Small intestine (tissue), 7 donors: ENCODE measurements around the gene CAV2. TPM values are rescaled to one million over a fixed set of nuclear protein-coding genes. Genes with fewer than 3 reads are reported as not detected.
"Not testable (repeated sequence)": the region's sequence is repeated elsewhere in the genome, so short reads cannot be mapped to it uniquely, and the experiment has no call there.

Experiments
- DNase-seq, 2 donors: peaks; one replicate each; pipeline versions ENCODE4 v3.0.0 to v3.0.0-alpha.2; 2013
- FAIRE-seq: peaks from 2 replicates; lab custom pipeline; 2012; peaks lifted over from hg19 to GRCh38; lab: Jason Lieb, UNC
- H3K27ac ChIP-seq, 3 donors: one replicate each; pipeline ENCODE4 v1.5.1; 2013; ENCODE audit warnings: low read length in 2 of 3, mild to moderate bottlenecking in 2 of 3, control low read depth in 1 of 3, inconsistent platforms in 1 of 3, low read depth in 1 of 3, moderate library complexity in 1 of 3
- H3K27me3 ChIP-seq, 3 donors: one replicate each; pipeline ENCODE4 v1.6.1; 2013; ENCODE audit warnings: low read length in 3 of 3, inconsistent platforms in 1 of 3; ENCODE audit not compliant: control insufficient read depth in 3 of 3, insufficient read depth in 3 of 3
- H3K36me3 ChIP-seq, 3 donors: one replicate each; pipeline ENCODE4 v1.6.1; 2013; ENCODE audit warnings: low read length in 3 of 3, inconsistent platforms in 1 of 3, low read depth in 1 of 3, mild to moderate bottlenecking in 1 of 3, moderate library complexity in 1 of 3; ENCODE audit not compliant: control insufficient read depth in 3 of 3, insufficient read depth in 2 of 3
- H3K4me1 ChIP-seq, 3 donors: one replicate each; pipeline ENCODE4 v1.6.1; 2013; ENCODE audit warnings: low read length in 2 of 3, inconsistent platforms in 1 of 3, low read depth in 1 of 3, mild to moderate bottlenecking in 1 of 3, moderate library complexity in 1 of 3; ENCODE audit not compliant: control insufficient read depth in 3 of 3, insufficient read depth in 2 of 3
- H3K4me3 ChIP-seq, 3 donors: one replicate each; pipeline ENCODE4 v1.5.1; 2013; ENCODE audit warnings: low read length in 3 of 3, control low read depth in 1 of 3, inconsistent platforms in 1 of 3, low read depth in 1 of 3, mild to moderate bottlenecking in 1 of 3, moderate library complexity in 1 of 3
- H3K9me3 ChIP-seq, 2 donors: one replicate each; pipeline ENCODE4 v1.6.1; 2013; ENCODE audit warnings: low read depth in 1 of 2, low read length in 1 of 2; ENCODE audit not compliant: control insufficient read depth in 2 of 2, insufficient read depth in 1 of 2
- WGBS, 3 donors: extraction: QIAGEN DNeasy Blood & Tissue Kit; methylation state at CpG; one replicate each; pipeline ENCODE4 v1.1.7; 2013; 5-methylcytosine and 5-hydroxymethylcytosine counted together
- polyA plus RNA-seq, 4 donors: library from polyadenylated mRNA; stranded (reverse) in 3 of 4; unstranded in 1 of 4; fragments of 200-250 nt in 3 of 4; fragments of 120-200 nt in 1 of 4; gene quantifications; one replicate each; pipeline versions ENCODE4 v1.2.1 to v1.2.3, GENCODE V29; 2013
- donor health status: healthy with polysubstance abuse.
- donor health status: control.
- donor health status: control.
- donor health status: Bipolar disorder and iron deficiency.
- donor health status: healthy.

The CAV2 gene
- polyA plus RNA-seq, 4 donors = 7.2 to 25.5 (median 12.3) TPM

GRCh38 chr7:116463956-116464355, 35.6 kb upstream of the CAV2 start:
- H3K36me3 ChIP-seq = no peaks in the 10 kb centered on the region
- DNase-seq (no peak), FAIRE-seq (no peak)
- no peaks in the 10 kb centered on the region for H3K9me3 ChIP-seq
- H3K27me3 ChIP-seq = no peaks in the 10 kb centered on the region
- H3K4me1 ChIP-seq = no peaks in the 10 kb centered on the region
- WGBS, 3 donors = 82 to 96% (median 93%) methylated on average over 4 of the region's 4 CpGs
- no peak overlapping the region for H3K27ac ChIP-seq
- H3K4me3 ChIP-seq = no peak overlapping the region

GRCh38 chr7:116464375-116464774, 35.2 kb upstream of the CAV2 start:
- Histone ChIP-seq H3K4me1 (no peaks in the 10 kb centered on the region), H3K36me3 (no peaks in the 10 kb centered on the region), H3K4me3 (no peak overlapping the region), H3K27me3 (no peaks in the 10 kb centered on the region), H3K9me3 (no peaks in the 10 kb centered on the region), H3K27ac (no peak overlapping the region)
- DNase-seq (no peak), FAIRE-seq (no peak)
- WGBS, 3 donors = 85 to 87% (median 87%) methylated on average over 4 of the region's 4 CpGs

- FAIRE-seq = no peak
- no peaks in the 10 kb centered on the region for H3K36me3 ChIP-seq
- no peak overlapping the region for H3K27ac ChIP-seq
- DNase-seq = no peak
- H3K4me3 ChIP-seq = no peak overlapping the region
- 91 to 95% (median 95%) methylated on average over 2 of the region's 2 CpGs for WGBS, 3 donors
- no peaks in the 10 kb centered on the region for H3K9me3 ChIP-seq
- no peaks in the 10 kb centered on the region for H3K27me3 ChIP-seq
- H3K4me1 ChIP-seq = no peaks in the 10 kb centered on the region
Observed at GRCh38 chr7:116465125-116465524, 34.4 kb upstream of the CAV2 start.

- FAIRE-seq (no peak), DNase-seq (no peak)
- no peaks in the 10 kb centered on the region for H3K9me3 ChIP-seq
- no peak overlapping the region for H3K4me3 ChIP-seq
- H3K4me1 ChIP-seq = no peaks in the 10 kb centered on the region
- WGBS, 3 donors = 63 to 89% (median 81%) methylated on average over 2 of the region's 2 CpGs
- no peak overlapping the region for H3K27ac ChIP-seq
- no peaks in the 10 kb centered on the region for H3K27me3 ChIP-seq
- no peaks in the 10 kb centered on the region for H3K36me3 ChIP-seq
Observed at GRCh38 chr7:116468534-116468933, 31.0 kb upstream of the CAV2 start.

- Histone ChIP-seq H3K4me3 (no peak overlapping the region), H3K27me3 (no peaks in the 10 kb centered on the region), H3K4me1 (no peaks in the 10 kb centered on the region), H3K9me3 (no peaks in the 10 kb centered on the region), H3K27ac (no peak overlapping the region), H3K36me3 (no peaks in the 10 kb centered on the region)
- no peak for DNase-seq
- WGBS, 3 donors = 89 to 96% (median 94%) methylated on average over 1 of the region's 1 CpG
- no peak for FAIRE-seq
Observed at GRCh38 chr7:116477625-116478024, 21.9 kb upstream of the CAV2 start.

GRCh38 chr7:116478834-116479233, 20.7 kb upstream of the CAV2 start:
- Histone ChIP-seq H3K27me3 (no peaks in the 10 kb centered on the region), H3K4me1 (no peaks in the 10 kb centered on the region), H3K27ac (no peak overlapping the region), H3K4me3 (no peak overlapping the region), H3K9me3 (no peaks in the 10 kb centered on the region), H3K36me3 (no peaks in the 10 kb centered on the region)
- DNase-seq (no peak), FAIRE-seq (no peak)
- WGBS, 3 donors = 43 to 59% (median 51%) methylated on average over 2 of the region's 2 CpGs

GRCh38 chr7:116483271-116483942, 16.1 kb upstream of the CAV2 start:
- 28 to 52% (median 44%) methylated on average over 2 of the region's 2 CpGs for WGBS, 3 donors

GRCh38 chr7:116484389-116484788, 15.1 kb upstream of the CAV2 start:
- H3K27ac ChIP-seq, H3K9me3 ChIP-seq, DNase-seq, H3K27me3 ChIP-seq, H3K4me1 ChIP-seq, FAIRE-seq, H3K36me3 ChIP-seq, H3K4me3 ChIP-seq: not testable (repeated sequence)
- 94 to 96% (median 95%) methylated on average over 4 of the region's 4 CpGs for WGBS, 3 donors

More at GRCh38 chr7:116483271-116483942, 16.1 kb upstream of the CAV2 start:
- Histone ChIP-seq H3K4me3 (no peak overlapping the region), H3K27me3 (no peaks in the 10 kb centered on the region), H3K27ac (no peak overlapping the region), H3K4me1 (no peaks in the 10 kb centered on the region), H3K36me3 (no peaks in the 10 kb centered on the region), H3K9me3 (no peaks in the 10 kb centered on the region)
- DNase-seq (no peak), FAIRE-seq (no peak)
